Esophagus muscularis mucosa (tissue), 4 donors: ENCODE measurements around the gene ETV6.

ENCODE experiments used
- CTCF ChIP-seq, 3 experiments: fragments of 200-600 bp in 2 of 3; fragments of 450-650 bp in 1 of 3; sonication (generic) in 2 of 3; IDR thresholded peaks; one replicate each; pipeline ENCODE4 v1.5.1; 2017 to 2019; ENCODE audit warnings: antibody characterized with exemption in 3 of 3, mild to moderate bottlenecking in 2 of 3, moderate library complexity in 1 of 3
- EP300 ChIP-seq: sonication (generic); formaldehyde crosslinking; IDR thresholded peaks from one replicate; pipeline ENCODE4 v1.6.1; 2017; ENCODE audit warnings: antibody characterized with exemption
- POLR2A ChIP-seq: fragments of 450-650 bp; IDR thresholded peaks from one replicate; pipeline ENCODE4 v1.6.1; 2017; ENCODE audit warnings: antibody characterized with exemption, moderate library complexity, mild to moderate bottlenecking, low read depth

DNA sequence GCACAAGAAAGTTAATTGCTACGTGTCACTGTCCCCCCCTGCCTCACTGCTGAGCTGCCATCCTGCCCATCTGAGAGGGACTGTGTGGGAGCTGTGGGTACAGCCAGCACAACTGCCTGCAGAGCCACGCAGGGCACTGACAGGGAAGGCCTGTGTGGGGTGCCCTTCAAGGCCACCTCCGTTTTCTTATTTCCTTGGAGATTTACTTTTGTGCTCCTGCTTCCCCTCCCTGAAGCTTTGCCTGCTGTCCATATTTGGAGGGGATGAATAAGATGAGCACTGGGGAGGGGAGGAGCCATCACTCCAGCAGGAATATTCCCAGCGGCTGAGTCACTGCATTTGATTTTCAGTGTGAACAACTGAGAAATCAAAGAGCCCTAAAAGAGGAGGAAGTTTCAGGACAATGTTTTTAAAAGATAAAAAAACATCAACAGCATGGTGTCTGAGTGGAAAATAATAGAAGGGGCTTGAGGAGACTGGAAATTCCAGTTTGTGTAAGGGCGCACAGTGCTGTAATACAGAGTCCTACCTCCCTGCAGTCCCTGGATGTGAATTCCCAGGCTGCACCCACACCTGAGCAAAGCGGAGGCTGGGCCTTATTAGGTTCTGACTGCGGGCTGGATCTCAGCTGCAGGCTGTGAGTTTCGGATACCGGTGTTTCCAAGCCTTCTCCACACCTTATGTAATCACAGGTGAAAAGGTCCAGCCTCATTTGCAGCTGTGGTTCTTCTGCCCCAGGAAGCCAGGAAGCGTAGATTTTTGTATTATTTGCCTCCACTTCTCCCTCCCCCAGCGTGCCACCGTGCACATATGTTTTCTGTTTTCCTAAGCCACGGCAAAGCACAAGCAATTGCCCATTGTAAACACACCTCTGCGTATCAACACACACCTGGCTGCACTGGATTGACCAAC lies 228.7 kb downstream of the ETV6 start:
- no peak for TF ChIP-seq CTCF (IDR thresholded peaks at IDR 0.05)
- no peak for TF ChIP-seq EP300
- TF ChIP-seq POLR2A, result no peak
